HG03342 (cell line): ENCODE measurements around the gene ME3.
"Not testable (repeated sequence)": the region's sequence is repeated elsewhere in the genome, so short reads cannot be mapped to it uniquely, and the experiment has no call there.

Experiments
- ATAC-seq: cut with Tn5 transposase; IDR thresholded peaks from one replicate; pipeline ENCODE4 v1.9.1; 2021; ENCODE audit warnings: mild to moderate bottlenecking, moderate library complexity; ENCODE audit not compliant: unreplicated experiment

Gene ME3

GRCh38 chr11:86623736-86624135, 48.7 kb downstream of the ME3 start:
- ATAC-seq = no peak

GRCh38 chr11:86623041-86623621, 49.3 kb downstream of the ME3 start:
- no peak for ATAC-seq

- ATAC-seq = no peak
Observed at GRCh38 chr11:86621854-86622253, 50.6 kb downstream of the ME3 start.

GRCh38 chr11:86620891-86621521, 51.4 kb downstream of the ME3 start:
- no peak for ATAC-seq

GRCh38 chr11:86619428-86619827, 53.0 kb downstream of the ME3 start:
- ATAC-seq = not testable (repeated sequence)

GRCh38 chr11:86617502-86617901, 54.9 kb downstream of the ME3 start:
- no peak for ATAC-seq

GRCh38 chr11:86615487-86615886, 56.9 kb downstream of the ME3 start:
- ATAC-seq = no peak

- ATAC-seq = no peak
Observed at GRCh38 chr11:86610559-86611341, 61.7 kb downstream of the ME3 start.

GRCh38 chr11:86608251-86608799, 64.1 kb downstream of the ME3 start:
- peak; percentile 89 for ATAC-seq

- no peak for ATAC-seq
Observed at GRCh38 chr11:86606836-86607481, 65.5 kb downstream of the ME3 start.

- no peak for ATAC-seq
Observed at GRCh38 chr11:86606270-86606835, 66.1 kb downstream of the ME3 start.

- no peak for ATAC-seq
Observed at GRCh38 chr11:86596861-86597586, 75.4 kb downstream of the ME3 start.

- no peak for ATAC-seq
Observed at GRCh38 chr11:86595955-86596354, 76.5 kb downstream of the ME3 start.

- ATAC-seq = no peak
Observed at GRCh38 chr11:86595451-86595850, 77.0 kb downstream of the ME3 start.

GRCh38 chr11:86594746-86595145, 77.7 kb downstream of the ME3 start:
- no peak for ATAC-seq

- no peak for ATAC-seq
Observed at GRCh38 chr11:86593833-86594232, 78.6 kb downstream of the ME3 start.

- peak; percentile 95 for ATAC-seq
Observed at GRCh38 chr11:86592659-86593451, 79.6 kb downstream of the ME3 start.

GRCh38 chr11:86592047-86592591, 80.3 kb downstream of the ME3 start:
- no peak for ATAC-seq

GRCh38 chr11:86591631-86592030, 80.8 kb downstream of the ME3 start:
- ATAC-seq = no peak
